BJ (cell line): Measurements from ENCODE around the gene SSH2. TPM values are rescaled to one million over a fixed set of nuclear protein-coding genes. Genes with fewer than 3 reads are reported as not detected.
"Not testable (repeated sequence)": the region's sequence is repeated elsewhere in the genome, so short reads cannot be mapped to it uniquely, and the experiment has no call there.

Source experiments
- CTCF ChIA-PET: fragments of 350-600 bp; formaldehyde crosslinking; extraction: SDS; loops from one replicate; lab custom pipeline; 2021; ENCODE audit warnings: antibody characterized with exemption, inconsistent platforms; lab: Yijun Ruan, JAX
- POLR2A ChIA-PET: fragments of 300-600 bp; sonication (Branson Sonifier 250); formaldehyde crosslinking; extraction: SDS; loops from one replicate; lab custom pipeline; 2021; ENCODE audit warnings: antibody characterized with exemption; lab: Charles Lee
- DNase-seq: peaks from one replicate; pipeline ENCODE4 v3.0.0-alpha.2; 2011; ENCODE audit warnings: low read depth
- H3K27me3 ChIP-seq: 2 replicates; pipeline ENCODE4 v1.6.0; 2011; ENCODE audit warnings: low read length; ENCODE audit not compliant: control insufficient read depth, insufficient read depth
- H3K36me3 ChIP-seq: 2 replicates; pipeline ENCODE4 v1.5.1; 2011; ENCODE audit warnings: low read length; ENCODE audit not compliant: control insufficient read depth, insufficient read depth
- H3K4me3 ChIP-seq: 2 replicates; pipeline ENCODE4 v1.5.1; 2011; ENCODE audit warnings: low read depth, mild to moderate bottlenecking, control low read depth, low read length
- CTCF ChIP-seq: IDR thresholded peaks from 2 replicates; pipeline ENCODE4 v1.5.1; 2011; ENCODE audit warnings: low read depth, mild to moderate bottlenecking, control low read depth, inconsistent platforms, low read length, moderate library complexity; ENCODE audit not compliant: insufficient read depth
- polyA plus RNA-seq: library from polyadenylated mRNA; depleted of rRNA; stranded (reverse); fragments of >200 nt; gene quantifications from 2 replicates; pipeline ENCODE4 v1.2.3, GENCODE V29; 2011

Gene SSH2
- polyA plus RNA-seq, 1 experiment = 5.7 TPM

GRCh38 chr17:29682987-29683386, 247.0 kb downstream of the SSH2 start:
- POLR2A ChIA-PET = no interaction called here
- Histone ChIP-seq H3K4me3 (no peak overlapping the region), H3K36me3 (no peaks in the 10 kb centered on the region), H3K27me3 (no peaks in the 10 kb centered on the region)
- TF ChIP-seq CTCF = no peak
- DNase-seq = no peak
- CTCF ChIA-PET = interaction anchor here (1.2 to 1.3 kb wide), 3 partner anchors 10 to 16 kb away, joined by 3 to 4 read pairs (median 3); no protein-coding TSS in a partner anchor

- TF ChIP-seq CTCF = 0 out of 2 replicates have a peak, but pooled peaks have one; percentile 4
- no peak for DNase-seq
- Histone ChIP-seq H3K36me3 (no peaks in the 10 kb centered on the region), H3K4me3 (no peak overlapping the region), H3K27me3 (no peaks in the 10 kb centered on the region)
- ChIA-PET POLR2A (no interaction called here), CTCF (interaction anchor here (0.6 to 2.6 kb wide), 4 partner anchors 10 to 812 kb away, joined by 3 to 9 read pairs (median 3); no protein-coding TSS in a partner anchor)
Observed at GRCh38 chr17:29682054-29682453, 248.0 kb downstream of the SSH2 start.

GRCh38 chr17:29677824-29678223, 252.2 kb downstream of the SSH2 start:
- H3K36me3 ChIP-seq = no peaks in the 10 kb centered on the region; the same call in 1 of the 2 replicates
- no peak for DNase-seq
- no peaks in the 10 kb centered on the region for H3K27me3 ChIP-seq
- TF ChIP-seq CTCF = no peak
- no peak overlapping the region for H3K4me3 ChIP-seq
- POLR2A ChIA-PET = no interaction called here
- CTCF ChIA-PET = interaction anchor here (1.5 kb wide), 1 partner anchor 10 kb away, joined by 4 read pairs; no protein-coding TSS in a partner anchor

- ChIA-PET CTCF (interaction anchor here (0.6 to 1.5 kb wide), 4 partner anchors 9 to 151 kb away, joined by 3 to 5 read pairs (median 4); no protein-coding TSS in a partner anchor), POLR2A (no interaction called here)
- no peak overlapping the region for H3K4me3 ChIP-seq
- no peaks in the 10 kb centered on the region for H3K27me3 ChIP-seq
- H3K36me3 ChIP-seq = no peaks in the 10 kb centered on the region; the same call in 1 of the 2 replicates
- TF ChIP-seq CTCF = no peak
- no peak for DNase-seq
Observed at GRCh38 chr17:29677221-29677791, 252.7 kb downstream of the SSH2 start.

- H3K27me3 ChIP-seq, CTCF ChIA-PET, H3K36me3 ChIP-seq, H3K4me3 ChIP-seq, POLR2A ChIA-PET, DNase-seq: not testable (repeated sequence)
Observed at GRCh38 chr17:29675961-29676360, 254.1 kb downstream of the SSH2 start.
